Endodermal cell (in vitro differentiated cells): Measurements from ENCODE around the gene MRPS17. TPM values are rescaled to one million over a fixed set of nuclear protein-coding genes. Genes with fewer than 3 reads are reported as not detected.

ENCODE experiments used
- DNase-seq: peaks from one replicate; pipeline ENCODE4 v3.0.0-alpha.2; 2017
- H3K27ac ChIP-seq: 2 replicates; pipeline ENCODE4 v1.5.1; 2013; ENCODE audit warnings: mild to moderate bottlenecking, low read depth, low read length, moderate library complexity
- H3K27me3 ChIP-seq: 2 replicates; pipeline ENCODE4 v1.6.1; 2013; ENCODE audit warnings: mild to moderate bottlenecking, low read length, moderate library complexity; ENCODE audit not compliant: insufficient read depth, control insufficient read depth, poor library complexity, severe bottlenecking
- H3K36me3 ChIP-seq: 2 replicates; pipeline ENCODE4 v1.7.0; 2013; ENCODE audit warnings: mild to moderate bottlenecking, low read length, moderate library complexity; ENCODE audit not compliant: control insufficient read depth, insufficient read depth
- H3K4me1 ChIP-seq: one replicate; pipeline ENCODE4 v1.7.0; 2013; ENCODE audit warnings: low read length; ENCODE audit not compliant: control insufficient read depth, insufficient read depth
- H3K4me3 ChIP-seq: 2 replicates; pipeline ENCODE4 v1.5.1; 2013; ENCODE audit warnings: mild to moderate bottlenecking, low read length, moderate library complexity
- H3K9ac ChIP-seq: 2 replicates; pipeline ENCODE4 v1.6.1; 2013; ENCODE audit warnings: mild to moderate bottlenecking, low read length, moderate library complexity; ENCODE audit not compliant: poor library complexity, severe bottlenecking; ENCODE audit errors: extremely low read depth
- H3K9me3 ChIP-seq: 2 replicates; pipeline ENCODE4 v1.6.1; 2013; ENCODE audit warnings: mild to moderate bottlenecking, low read length, moderate library complexity; ENCODE audit not compliant: control insufficient read depth
- H3K27ac Mint-ChIP-seq: 2 replicates; pipeline ENCODE4 v1.8.0; 2020; ENCODE audit warnings: mixed read lengths
- H3K27me3 Mint-ChIP-seq: 2 replicates; pipeline ENCODE4 v1.8.0; 2021; ENCODE audit warnings: mild to moderate bottlenecking, mixed read lengths; ENCODE audit not compliant: insufficient read depth
- H3K36me3 Mint-ChIP-seq: 2 replicates; pipeline ENCODE4 v1.8.0; 2020; ENCODE audit warnings: low read depth, mixed read lengths
- H3K4me1 Mint-ChIP-seq: 2 replicates; pipeline ENCODE4 v1.8.0; 2020; ENCODE audit warnings: mixed read lengths
- H3K4me3 Mint-ChIP-seq: 2 replicates; pipeline ENCODE4 v1.8.0; 2020; ENCODE audit warnings: mild to moderate bottlenecking, moderate library complexity, mixed read lengths
- H3K9me3 Mint-ChIP-seq: 2 replicates; pipeline ENCODE4 v1.8.0; 2020; ENCODE audit warnings: mild to moderate bottlenecking, mixed read lengths
- CTCF ChIP-seq: fragments of 200-600 bp; sonication (generic); conservative IDR thresholded peaks from 2 replicates; pipeline ENCODE4 v1.5.0; 2021; ENCODE audit warnings: antibody characterized with exemption, mild to moderate bottlenecking
- WGBS, 2 experiments: methylation state at CpG; one replicate each; pipeline versions ENCODE4 v1.1.5 to v1.1.7; 2013; ENCODE audit warnings: missing lambda C conversion rate in 2 of 2, mixed read lengths in 1 of 2; ENCODE audit not compliant: insufficient coverage in 1 of 2, insufficient read length in 1 of 2; 5-methylcytosine and 5-hydroxymethylcytosine counted together
- total RNA-seq, 2 donors: library from RNA; stranded (reverse); fragmentation: NEBNext Ultra II Directional in 1 of 2; extraction: Animal tissue kit (Norgen Biotek cat#: 25700) in 1 of 2; gene quantifications; 2 replicates in 1 of 2; 3 replicates in 1 of 2; pipeline ENCODE4 v1.2.1, GENCODE V29; 2021

MRPS17 gene
- total RNA-seq, 2 donors from 2014 or later = 18.0 to 19.8 TPM

GRCh38 chr7:55917771-55918170 is 33.9 kb upstream of the MRPS17 start:
- Mint-ChIP-seq H3K4me1 (peaks cover 1% of the 10 kb centered on the region), H3K4me3 (no peak overlapping the region), H3K27me3 (no peaks in the 10 kb centered on the region), H3K9me3 (no peaks in the 10 kb centered on the region), H3K27ac (no peak overlapping the region), H3K36me3 (peaks cover 45% of the 10 kb centered on the region)
- H3K4me1 ChIP-seq = no peaks in the 10 kb centered on the region
- no peaks in the 10 kb centered on the region for H3K9me3 ChIP-seq
- 97 to 100% methylated on average over 1 of the region's 1 CpG for WGBS, 2 experiments
- H3K27ac ChIP-seq = no peak overlapping the region
- H3K4me3 ChIP-seq = no peak overlapping the region
- no peak for DNase-seq
- peaks cover 15% of the 10 kb centered on the region for H3K36me3 ChIP-seq
- H3K27me3 ChIP-seq = no peaks in the 10 kb centered on the region
- TF ChIP-seq CTCF = no peak
- no peak overlapping the region for H3K9ac ChIP-seq

- peaks cover 19% of the 10 kb centered on the region for H3K36me3 ChIP-seq
- TF ChIP-seq CTCF = no peak
- H3K4me1 Mint-ChIP-seq = no peaks in the 10 kb centered on the region
- H3K27ac Mint-ChIP-seq = no peak overlapping the region
- no peak overlapping the region for H3K4me3 ChIP-seq
- H3K4me1 ChIP-seq = no peaks in the 10 kb centered on the region
- no peak overlapping the region for H3K4me3 Mint-ChIP-seq
- no peak overlapping the region for H3K27ac ChIP-seq
- no peak overlapping the region for H3K9ac ChIP-seq
- DNase-seq = no peak
- no peaks in the 10 kb centered on the region for H3K27me3 ChIP-seq
- H3K27me3 Mint-ChIP-seq = no peaks in the 10 kb centered on the region
- WGBS, 2 experiments = 85 to 89% methylated on average over 3 to 5 of the region's 5 CpGs
- peaks cover 52% of the 10 kb centered on the region for H3K36me3 Mint-ChIP-seq
- peaks cover 3% of the 10 kb centered on the region for H3K9me3 Mint-ChIP-seq
- H3K9me3 ChIP-seq = no peaks in the 10 kb centered on the region
Observed at GRCh38 chr7:55928006-55928767, 23.5 kb upstream of the MRPS17 start.

- H3K36me3 Mint-ChIP-seq = peaks cover 48% of the 10 kb centered on the region
- H3K9ac ChIP-seq = no peak overlapping the region
- peaks cover 24% of the 10 kb centered on the region for H3K9me3 Mint-ChIP-seq
- no peak for DNase-seq
- no peaks in the 10 kb centered on the region for H3K4me1 Mint-ChIP-seq
- no peak overlapping the region for H3K4me3 ChIP-seq
- no peaks in the 10 kb centered on the region for H3K4me1 ChIP-seq
- H3K9me3 ChIP-seq = peaks cover 4% of the 10 kb centered on the region
- H3K27me3 ChIP-seq = no peaks in the 10 kb centered on the region
- no peak overlapping the region for H3K27ac Mint-ChIP-seq
- peaks cover 8% of the 10 kb centered on the region for H3K36me3 ChIP-seq
- WGBS, 2 experiments = 90 to 100% methylated on average over 2 to 3 of the region's 5 CpGs
- no peak overlapping the region for H3K27ac ChIP-seq
- no peaks in the 10 kb centered on the region for H3K27me3 Mint-ChIP-seq
- no peak overlapping the region for H3K4me3 Mint-ChIP-seq
- no peak for TF ChIP-seq CTCF
Observed at GRCh38 chr7:55931421-55932151, 20.1 kb upstream of the MRPS17 start.
